Measurements from ENCODE around the gene ZNF234.

Gene ZNF234

GRCh38 chr19:44204772-44205171, 63.4 kb downstream of the ZNF234 start:
- Histone ChIP-seq H2AFZ (ENCODE audit: low read depth) (no peak overlapping the region), H3K4me1 (ENCODE audit: low read depth, poor library complexity, severe bottlenecking) (no peaks in the 10 kb centered on the region), H3K27ac (no peak overlapping the region), H3K4me3 (IDR thresholded peaks at IDR 0.05; ENCODE audit: insufficient read depth, low read depth, low read length) (no peak overlapping the region), H3K79me2 (ENCODE audit: insufficient read depth, low read depth) (no peaks in the 10 kb centered on the region), H3K9ac (no peak overlapping the region), H3K27me3 (ENCODE audit: insufficient read depth, low read depth) (no peaks in the 10 kb centered on the region), H4K20me1 (ENCODE audit: insufficient read depth) (no peaks in the 10 kb centered on the region), H3K4me2 (no peak overlapping the region), H3K36me3 (ENCODE audit: insufficient read depth) (no peaks in the 10 kb centered on the region)
- TF ChIP-seq CTCF (conservative IDR thresholded peaks at IDR 0.05; ENCODE audit: low read depth, low read length): no peak

GRCh38 chr19:44207126-44207803, 65.9 kb downstream of the ZNF234 start:
- no peaks in the 10 kb centered on the region for H3K27me3 ChIP-seq (ENCODE audit: insufficient read depth, low read depth)
- H3K79me2 ChIP-seq (ENCODE audit: insufficient read depth, low read depth): no peaks in the 10 kb centered on the region
- peak overlapping the region; percentile 48; the same call in 1 of the 2 replicates for H3K9ac ChIP-seq
- no peaks in the 10 kb centered on the region for H3K36me3 ChIP-seq (ENCODE audit: insufficient read depth)
- no peak overlapping the region for H3K4me3 ChIP-seq (IDR thresholded peaks at IDR 0.05; ENCODE audit: insufficient read depth, low read depth, low read length)
- H3K4me2 ChIP-seq: peak overlapping the region; percentile 53
- no peak for TF ChIP-seq CTCF (conservative IDR thresholded peaks at IDR 0.05; ENCODE audit: low read depth, low read length)
- peak overlapping the region; percentile 6; the same call in 1 of the 2 replicates for H3K27ac ChIP-seq
- H2AFZ ChIP-seq (ENCODE audit: low read depth): peak overlapping the region; percentile 78
- no peaks in the 10 kb centered on the region for H3K4me1 ChIP-seq (ENCODE audit: low read depth, poor library complexity, severe bottlenecking)
- H4K20me1 ChIP-seq (ENCODE audit: insufficient read depth): no peaks in the 10 kb centered on the region
